ENCODE measurements around the gene MBNL2.

- peak; percentile 38; the same call in 1 of the 2 replicates for TF ChIP-seq EP300 (IDR thresholded peaks at IDR 0.05; ENCODE audit: borderline replicate concordance)
- TF ChIP-seq TAF1 (IDR thresholded peaks at IDR 0.05; ENCODE audit: low read depth): peak; percentile 54; the same call in 1 of the 2 replicates
- peak; percentile 69 for TF ChIP-seq MAX (IDR thresholded peaks at IDR 0.05)
These were observed 211.0 kb downstream of the MBNL2 start for GRCh38 chr13:97432917-97433726.
